Activated B cell treated with CpG ODN at 0.5 μM for 24 hours (primary cell): ENCODE data around the gene HAO2. TPM values are rescaled to one million over a fixed set of nuclear protein-coding genes. Genes with fewer than 3 reads are reported as not detected.
"Not testable (repeated sequence)": the region's sequence is repeated elsewhere in the genome, so short reads cannot be mapped to it uniquely, and the experiment has no call there.

ENCODE experiments used
- ATAC-seq: fragments of 200-7000 bp; cut with Tn5 transposase; one replicate; pipeline ENCODE4 v1.10.0; 2021; ENCODE audit warnings: low read depth, mild to moderate bottlenecking, moderate library complexity
- CTCF ChIA-PET: fragments of 350-600 bp; sonication (Branson Sonifier 250); formaldehyde crosslinking; loops from one replicate; lab custom pipeline; 2021; ENCODE audit warnings: antibody characterized with exemption; lab: Charles Lee
- POLR2A ChIA-PET: fragments of 350-600 bp; sonication (Branson Sonifier 250); formaldehyde crosslinking; loops from one replicate; lab custom pipeline; 2021; ENCODE audit warnings: antibody characterized with exemption; lab: Charles Lee
- DNase-seq: peaks from one replicate; pipeline ENCODE4 v3.0.0; 2022
- H3K27ac Mint-ChIP-seq: one replicate; pipeline ENCODE4 v1.8.0; 2020; ENCODE audit warnings: mixed read lengths
- H3K27me3 Mint-ChIP-seq: one replicate; pipeline ENCODE4 v1.8.0; 2021; ENCODE audit warnings: mixed read lengths
- H3K36me3 Mint-ChIP-seq: one replicate; pipeline ENCODE4 v1.8.0; 2021; ENCODE audit warnings: low read depth, mixed read lengths
- H3K4me1 Mint-ChIP-seq: one replicate; pipeline ENCODE4 v1.8.0; 2021; ENCODE audit warnings: mixed read lengths
- H3K4me3 Mint-ChIP-seq: one replicate; pipeline ENCODE4 v1.8.0; 2020; ENCODE audit warnings: mild to moderate bottlenecking, mixed read lengths
- H3K9me3 Mint-ChIP-seq: one replicate; pipeline ENCODE4 v1.8.0; 2020; ENCODE audit warnings: mixed read lengths
- intact Hi-C: fragments of 100-400 bp; cut with micrococcal nuclease; formaldehyde crosslinking; loops from one replicate; pipeline ENCODE4 v1.15.1; 2024
- total RNA-seq: library from RNA; stranded (reverse); gene quantifications from 2 replicates; pipeline ENCODE4 v1.2.3, GENCODE V29; 2022
- TF ChIP-seq, protein P1 (sequence below): fragments of 200-600 bp; IDR thresholded peaks from one replicate; pipeline ENCODE4 v1.8.0; 2022; ENCODE audit warnings: antibody characterized with exemption, mild to moderate bottlenecking

The HAO2 gene
- total RNA-seq, 1 donor from 2014 or later = not detected

DNA sequence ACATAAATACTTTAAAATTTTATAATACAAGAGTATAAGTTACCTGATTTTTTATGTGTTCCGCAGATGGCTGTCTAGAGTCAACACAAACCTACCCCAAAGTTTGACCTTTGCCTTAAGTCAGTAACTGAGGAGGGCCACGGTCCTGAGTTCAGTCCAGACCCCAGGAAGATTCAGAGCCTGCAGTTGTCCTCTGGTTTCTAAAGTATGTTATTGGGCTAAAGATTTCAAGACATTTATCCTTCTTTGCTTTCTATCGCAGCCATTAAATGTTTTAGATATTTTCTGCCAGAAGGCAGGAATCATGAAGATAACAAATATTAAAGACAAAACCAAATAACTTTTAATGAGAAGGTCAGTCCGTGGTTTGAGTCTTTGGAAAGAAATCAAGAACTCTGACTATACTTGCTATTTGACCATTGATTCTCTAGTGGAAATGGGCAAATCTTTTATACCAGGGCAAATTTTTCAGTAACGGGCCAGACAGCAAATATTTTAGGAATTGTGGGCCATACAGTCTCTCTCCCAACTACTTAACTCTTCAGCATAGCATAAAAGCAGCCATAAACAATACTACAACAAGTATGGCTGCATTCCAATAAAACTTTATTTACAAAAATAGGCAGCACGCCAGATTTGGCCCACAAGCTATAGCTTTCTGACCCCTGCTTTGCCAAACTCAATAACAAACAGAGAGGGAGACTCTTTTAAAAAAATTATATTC lies 38.0 kb upstream of the HAO2 start:
- H3K27me3 Mint-ChIP-seq = peaks cover 6% of the 10 kb centered on the region
- no peaks in the 10 kb centered on the region for H3K9me3 Mint-ChIP-seq
- ATAC-seq (no peak), DNase-seq (no peak)
- H3K36me3 Mint-ChIP-seq = no peaks in the 10 kb centered on the region
- no peak overlapping the region for H3K27ac Mint-ChIP-seq
- peaks cover 18% of the 10 kb centered on the region for H3K4me1 Mint-ChIP-seq
- POLR2A ChIA-PET = no interaction called here
- TF ChIP-seq, protein P1, sequence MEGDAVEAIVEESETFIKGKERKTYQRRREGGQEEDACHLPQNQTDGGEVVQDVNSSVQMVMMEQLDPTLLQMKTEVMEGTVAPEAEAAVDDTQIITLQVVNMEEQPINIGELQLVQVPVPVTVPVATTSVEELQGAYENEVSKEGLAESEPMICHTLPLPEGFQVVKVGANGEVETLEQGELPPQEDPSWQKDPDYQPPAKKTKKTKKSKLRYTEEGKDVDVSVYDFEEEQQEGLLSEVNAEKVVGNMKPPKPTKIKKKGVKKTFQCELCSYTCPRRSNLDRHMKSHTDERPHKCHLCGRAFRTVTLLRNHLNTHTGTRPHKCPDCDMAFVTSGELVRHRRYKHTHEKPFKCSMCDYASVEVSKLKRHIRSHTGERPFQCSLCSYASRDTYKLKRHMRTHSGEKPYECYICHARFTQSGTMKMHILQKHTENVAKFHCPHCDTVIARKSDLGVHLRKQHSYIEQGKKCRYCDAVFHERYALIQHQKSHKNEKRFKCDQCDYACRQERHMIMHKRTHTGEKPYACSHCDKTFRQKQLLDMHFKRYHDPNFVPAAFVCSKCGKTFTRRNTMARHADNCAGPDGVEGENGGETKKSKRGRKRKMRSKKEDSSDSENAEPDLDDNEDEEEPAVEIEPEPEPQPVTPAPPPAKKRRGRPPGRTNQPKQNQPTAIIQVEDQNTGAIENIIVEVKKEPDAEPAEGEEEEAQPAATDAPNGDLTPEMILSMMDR = no peak
- no peak overlapping the region for H3K4me3 Mint-ChIP-seq
- CTCF ChIA-PET = no interaction called here
- intact Hi-C loops = no loop called here

DNA sequence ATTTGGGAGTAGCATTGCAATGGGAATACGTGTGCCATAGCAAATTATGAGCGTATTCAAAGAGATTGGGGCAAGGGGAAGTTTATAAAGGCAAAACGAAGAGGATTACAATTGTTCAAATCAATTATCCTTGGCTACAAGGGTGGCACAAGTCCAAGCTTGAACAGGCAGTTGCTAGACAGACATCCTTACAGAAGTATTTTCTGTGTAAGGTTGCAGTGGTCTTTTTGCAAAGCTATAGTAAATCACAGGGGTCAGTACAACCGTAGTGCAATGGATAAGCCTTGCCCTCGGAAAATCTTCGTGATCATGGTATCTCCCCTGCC lies 37.4 kb upstream of the HAO2 start:
- peaks cover 6% of the 10 kb centered on the region for H3K27me3 Mint-ChIP-seq
- H3K36me3 Mint-ChIP-seq = no peaks in the 10 kb centered on the region
- no peak overlapping the region for H3K4me3 Mint-ChIP-seq
- ATAC-seq (no peak), DNase-seq (no peak)
- H3K27ac Mint-ChIP-seq = no peak overlapping the region
- intact Hi-C loops = no loop called here
- ChIA-PET CTCF (no interaction called here), POLR2A (no interaction called here)
- no peaks in the 10 kb centered on the region for H3K9me3 Mint-ChIP-seq
- peaks cover 16% of the 10 kb centered on the region for H3K4me1 Mint-ChIP-seq
- TF ChIP-seq, protein P1 = no peak

DNA sequence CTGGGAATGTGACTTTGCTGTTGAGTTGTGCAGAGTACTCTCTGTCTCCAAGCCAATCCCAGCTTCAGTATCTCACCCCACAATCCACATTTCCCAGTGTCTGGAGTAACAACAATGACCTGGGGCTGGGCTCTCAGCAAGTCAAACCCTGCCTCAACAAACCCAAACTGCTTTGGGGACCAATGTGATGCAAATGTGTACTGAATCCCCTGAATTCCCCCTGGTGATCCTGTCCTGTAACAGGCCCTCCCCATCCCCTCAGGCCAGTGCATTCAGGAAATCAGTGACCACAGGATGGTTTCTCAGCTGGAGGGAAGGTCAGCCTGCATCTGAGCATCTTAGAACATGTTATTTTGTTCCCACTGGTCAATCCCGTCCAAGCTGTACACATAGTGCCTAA lies 36.7 kb upstream of the HAO2 start:
- ChIA-PET CTCF (no interaction called here), POLR2A (no interaction called here)
- Mint-ChIP-seq H3K4me3 (no peak overlapping the region), H3K27me3 (peaks cover 5% of the 10 kb centered on the region), H3K27ac (no peak overlapping the region), H3K9me3 (no peaks in the 10 kb centered on the region), H3K4me1 (peaks cover 10% of the 10 kb centered on the region), H3K36me3 (no peaks in the 10 kb centered on the region)
- ATAC-seq (no peak), DNase-seq (no peak)
- TF ChIP-seq, protein P1 = no peak
- intact Hi-C loops = no loop called here

DNA sequence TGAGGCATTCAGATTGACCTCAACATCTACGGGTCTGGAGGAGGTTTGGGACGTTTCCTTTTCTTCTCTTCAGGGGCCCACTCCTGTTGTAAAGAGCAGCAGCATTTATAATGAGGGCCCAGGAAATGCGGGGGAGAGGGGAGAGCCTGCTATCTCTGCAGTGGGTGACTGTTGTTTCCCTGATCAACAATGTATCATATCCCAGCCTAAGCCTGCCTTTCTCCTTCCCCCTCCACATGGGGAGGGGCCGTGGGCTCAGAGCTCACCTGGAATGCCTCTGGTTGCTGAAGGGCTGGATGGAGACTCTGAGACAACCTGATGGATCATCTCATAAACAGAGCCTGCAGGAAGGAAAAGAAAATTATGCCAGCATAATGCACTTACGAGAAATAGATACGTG lies 36.0 kb upstream of the HAO2 start:
- no peaks in the 10 kb centered on the region for H3K36me3 Mint-ChIP-seq
- no peak overlapping the region for H3K27ac Mint-ChIP-seq
- ChIA-PET CTCF (no interaction called here), POLR2A (no interaction called here)
- intact Hi-C loops = no loop called here
- H3K9me3 Mint-ChIP-seq = no peaks in the 10 kb centered on the region
- peaks cover 4% of the 10 kb centered on the region for H3K27me3 Mint-ChIP-seq
- H3K4me1 Mint-ChIP-seq = peaks cover 5% of the 10 kb centered on the region
- TF ChIP-seq, protein P1 = no peak
- no peak for DNase-seq
- H3K4me3 Mint-ChIP-seq = no peak overlapping the region
- no peak for ATAC-seq

DNA sequence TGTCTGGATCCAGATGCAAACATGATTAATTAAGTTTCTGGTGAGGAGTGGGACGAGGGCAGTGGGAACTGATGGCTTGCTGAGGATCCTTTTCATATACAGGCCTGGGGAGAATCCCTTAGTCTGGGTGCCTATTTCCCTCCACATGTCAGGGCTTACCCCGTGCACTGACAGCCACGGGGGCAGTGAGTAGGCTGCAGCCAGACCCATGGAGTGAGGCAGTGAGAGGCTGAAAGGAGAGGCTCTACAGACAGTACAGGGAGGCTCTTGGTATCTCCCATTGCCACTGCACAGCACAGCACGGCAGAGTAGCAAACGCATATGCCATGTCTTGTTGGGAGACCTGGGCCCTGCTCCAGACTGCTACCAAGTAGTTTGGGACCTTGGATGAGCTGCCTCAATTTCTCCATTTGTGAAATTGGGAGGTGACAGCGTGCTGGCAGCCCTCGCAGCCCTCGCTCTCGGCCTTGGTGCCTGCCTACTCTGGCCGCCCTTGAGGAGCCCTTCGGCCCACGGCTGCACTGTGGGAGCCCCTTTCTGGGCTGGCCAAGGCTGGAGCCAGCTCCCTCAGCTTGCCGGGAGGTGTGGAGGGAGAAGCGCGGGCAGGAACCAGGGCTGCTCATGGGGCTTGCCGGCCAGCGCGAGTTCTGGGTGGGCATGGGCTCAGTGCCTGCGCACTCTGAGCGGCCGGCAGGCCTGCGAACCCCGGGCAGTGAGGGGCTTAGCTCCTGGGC lies 35.3 kb upstream of the HAO2 start:
- ATAC-seq (no peak), DNase-seq (no peak)
- intact Hi-C loops = no loop called here
- no peaks in the 10 kb centered on the region for H3K4me1 Mint-ChIP-seq
- CTCF ChIA-PET = no interaction called here
- POLR2A ChIA-PET = no interaction called here
- no peaks in the 10 kb centered on the region for H3K36me3 Mint-ChIP-seq
- no peaks in the 10 kb centered on the region for H3K27me3 Mint-ChIP-seq
- no peak overlapping the region for H3K4me3 Mint-ChIP-seq
- TF ChIP-seq, protein P1 = no peak
- H3K9me3 Mint-ChIP-seq = no peaks in the 10 kb centered on the region
- H3K27ac Mint-ChIP-seq = no peak overlapping the region

DNA sequence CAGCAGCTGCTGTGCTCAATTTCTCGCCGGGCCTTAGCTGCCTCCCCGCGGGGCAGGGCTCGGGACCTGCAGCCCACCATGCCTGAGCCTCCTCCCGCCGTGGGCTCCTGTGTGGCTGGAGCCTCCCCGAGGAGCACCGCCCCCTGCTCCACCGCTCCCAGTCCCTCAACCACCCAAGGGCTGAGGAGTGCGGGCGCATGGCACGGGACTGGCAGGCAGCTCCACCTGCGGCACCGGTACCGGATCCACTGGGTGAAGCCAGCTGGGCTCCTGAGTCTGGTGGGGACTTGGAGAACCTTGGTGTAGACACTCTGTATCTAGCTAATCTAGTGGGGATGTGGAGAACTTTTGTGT lies 34.7 kb upstream of the HAO2 start:
- H3K36me3 Mint-ChIP-seq, H3K27me3 Mint-ChIP-seq, ATAC-seq, CTCF ChIA-PET, DNase-seq, H3K4me3 Mint-ChIP-seq, POLR2A ChIA-PET, H3K9me3 Mint-ChIP-seq, intact Hi-C loops, H3K4me1 Mint-ChIP-seq, H3K27ac Mint-ChIP-seq: not testable (repeated sequence)
